ENCODE measurements around the gene RAB12. TPM values are rescaled to one million over a fixed set of nuclear protein-coding genes. Genes with fewer than 3 reads are reported as not detected.

The RAB12 gene
- total RNA-seq, 1 donor from 2014 or later, result 103 TPM

DNA sequence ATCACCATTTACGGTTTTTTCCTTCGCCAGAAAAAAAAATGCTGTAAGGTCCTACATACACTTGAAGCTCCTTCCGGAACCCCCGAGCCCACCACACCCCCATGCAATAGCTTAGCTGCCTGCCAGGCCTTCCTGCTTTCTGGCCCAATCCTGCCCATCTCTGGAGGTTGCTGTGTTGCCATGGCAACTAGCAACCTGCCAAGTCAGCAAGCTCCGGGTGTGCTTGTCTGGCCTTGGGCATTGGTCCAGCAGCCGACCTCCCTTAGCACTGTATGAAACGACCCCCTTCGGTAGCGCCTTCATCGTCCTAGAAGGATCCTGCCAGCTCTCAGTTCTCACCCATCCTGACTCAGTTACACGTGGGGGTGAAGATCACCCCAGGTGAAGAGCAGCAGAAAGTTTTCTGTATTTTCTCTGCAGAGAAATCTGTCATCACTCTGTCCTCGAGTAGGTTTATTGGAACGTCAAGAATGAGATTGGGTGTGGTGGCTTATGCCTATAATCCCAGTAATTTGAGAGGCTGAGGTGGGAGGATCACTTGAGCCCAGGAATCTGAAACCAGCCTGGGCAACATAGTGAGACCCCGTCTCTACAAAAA lies 48.7 kb downstream of the RAB12 start:
- Histone ChIP-seq H3K27me3 (ENCODE audit: low read depth) (peaks cover 26% of the 10 kb centered on the region), H3K36me3 (no peaks in the 10 kb centered on the region), H3K27ac (replicated peaks) (no peak overlapping the region), H3K9me3 (replicated peaks) (no peaks in the 10 kb centered on the region), H3K4me1 (peaks cover 6% of the 10 kb centered on the region), H3K4me3 (no peak overlapping the region)
- TF ChIP-seq, protein P1, sequence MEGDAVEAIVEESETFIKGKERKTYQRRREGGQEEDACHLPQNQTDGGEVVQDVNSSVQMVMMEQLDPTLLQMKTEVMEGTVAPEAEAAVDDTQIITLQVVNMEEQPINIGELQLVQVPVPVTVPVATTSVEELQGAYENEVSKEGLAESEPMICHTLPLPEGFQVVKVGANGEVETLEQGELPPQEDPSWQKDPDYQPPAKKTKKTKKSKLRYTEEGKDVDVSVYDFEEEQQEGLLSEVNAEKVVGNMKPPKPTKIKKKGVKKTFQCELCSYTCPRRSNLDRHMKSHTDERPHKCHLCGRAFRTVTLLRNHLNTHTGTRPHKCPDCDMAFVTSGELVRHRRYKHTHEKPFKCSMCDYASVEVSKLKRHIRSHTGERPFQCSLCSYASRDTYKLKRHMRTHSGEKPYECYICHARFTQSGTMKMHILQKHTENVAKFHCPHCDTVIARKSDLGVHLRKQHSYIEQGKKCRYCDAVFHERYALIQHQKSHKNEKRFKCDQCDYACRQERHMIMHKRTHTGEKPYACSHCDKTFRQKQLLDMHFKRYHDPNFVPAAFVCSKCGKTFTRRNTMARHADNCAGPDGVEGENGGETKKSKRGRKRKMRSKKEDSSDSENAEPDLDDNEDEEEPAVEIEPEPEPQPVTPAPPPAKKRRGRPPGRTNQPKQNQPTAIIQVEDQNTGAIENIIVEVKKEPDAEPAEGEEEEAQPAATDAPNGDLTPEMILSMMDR (IDR thresholded peaks at IDR 0.05; ENCODE audit: borderline replicate concordance), result no peak
- intact Hi-C loops (cut with micrococcal nuclease), result no loop called here
- DNase-seq, result no peak

DNA sequence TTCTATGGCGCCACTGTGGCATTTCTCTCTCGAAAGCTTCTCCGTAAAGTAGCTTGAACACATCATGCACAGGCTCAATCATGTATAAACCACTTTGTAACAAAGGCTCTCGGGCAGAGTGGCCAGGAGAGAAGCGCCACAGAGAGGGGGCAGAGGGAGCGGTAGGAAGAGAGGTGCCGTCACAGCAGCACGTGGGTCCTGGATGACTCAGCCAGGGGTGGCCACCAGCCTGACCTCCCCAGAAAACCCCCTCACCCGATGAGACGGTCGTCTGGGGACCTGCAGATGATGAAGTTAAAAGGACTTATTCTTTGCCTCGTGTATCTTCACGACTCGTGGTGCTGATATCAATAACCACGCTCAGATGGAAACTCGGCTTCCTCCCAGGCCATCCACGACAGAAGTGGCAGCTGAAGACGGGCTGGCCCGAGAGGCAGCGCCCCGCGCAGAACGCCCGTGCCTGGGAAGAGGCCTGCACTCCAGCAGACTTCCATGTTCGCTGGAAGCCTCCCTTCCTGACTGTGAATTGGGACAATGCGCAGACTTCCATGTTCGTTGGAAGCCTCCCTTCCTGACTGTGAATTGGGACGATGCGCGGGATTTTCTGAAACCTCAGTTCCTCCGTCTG lies 49.7 kb downstream of the RAB12 start:
- Histone ChIP-seq H3K36me3 (no peaks in the 10 kb centered on the region), H3K9me3 (replicated peaks) (no peaks in the 10 kb centered on the region), H3K4me1 (peaks cover 4% of the 10 kb centered on the region), H3K27ac (replicated peaks) (no peak overlapping the region), H3K27me3 (ENCODE audit: low read depth) (peaks cover 33% of the 10 kb centered on the region), H3K4me3 (no peak overlapping the region)
- TF ChIP-seq, protein P1 (IDR thresholded peaks at IDR 0.05; ENCODE audit: borderline replicate concordance), result no peak
- DNase-seq, result no peak
- intact Hi-C loops (cut with micrococcal nuclease), result no loop called here

DNA sequence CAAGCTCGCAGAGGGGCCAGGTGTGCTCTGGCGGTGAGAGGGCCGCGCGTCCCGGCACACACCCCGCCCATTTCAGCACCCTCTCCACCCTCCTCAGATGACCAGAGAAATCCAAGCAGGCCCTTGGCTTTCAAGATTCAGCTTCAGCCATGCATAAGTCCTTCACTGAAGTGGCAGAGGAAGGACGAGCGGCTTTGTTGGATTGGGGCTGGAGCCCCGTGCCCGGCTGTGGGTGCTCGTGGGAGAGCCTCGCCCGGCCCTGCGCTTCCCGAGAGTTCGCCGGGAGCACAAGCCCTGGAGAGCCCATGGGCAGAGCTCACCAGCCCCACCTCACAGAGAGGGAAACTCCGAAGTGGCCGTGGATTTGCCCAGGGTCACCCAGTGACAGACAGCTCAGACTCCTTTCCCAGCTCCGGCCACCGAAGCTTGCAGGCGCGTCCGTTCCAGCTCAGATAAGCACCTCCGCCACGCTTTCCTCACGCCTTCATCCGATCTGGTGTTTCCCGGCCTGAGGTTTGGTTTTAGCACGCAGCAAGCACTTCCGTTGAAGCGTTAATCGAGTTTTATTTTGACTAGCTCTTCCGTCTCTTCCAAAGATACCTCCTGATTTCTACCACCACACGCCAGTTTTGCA lies 50.5 kb downstream of the RAB12 start:
- no peaks in the 10 kb centered on the region for H3K9me3 ChIP-seq (replicated peaks)
- H3K27me3 ChIP-seq (ENCODE audit: low read depth), result peaks cover 33% of the 10 kb centered on the region
- H3K4me3 ChIP-seq, result no peak overlapping the region
- H3K4me1 ChIP-seq, result no peaks in the 10 kb centered on the region
- intact Hi-C loops (cut with micrococcal nuclease), result no loop called here
- no peak for DNase-seq
- no peak overlapping the region for H3K27ac ChIP-seq (replicated peaks)
- TF ChIP-seq, protein P1 (IDR thresholded peaks at IDR 0.05; ENCODE audit: borderline replicate concordance), result no peak
- no peaks in the 10 kb centered on the region for H3K36me3 ChIP-seq

DNA sequence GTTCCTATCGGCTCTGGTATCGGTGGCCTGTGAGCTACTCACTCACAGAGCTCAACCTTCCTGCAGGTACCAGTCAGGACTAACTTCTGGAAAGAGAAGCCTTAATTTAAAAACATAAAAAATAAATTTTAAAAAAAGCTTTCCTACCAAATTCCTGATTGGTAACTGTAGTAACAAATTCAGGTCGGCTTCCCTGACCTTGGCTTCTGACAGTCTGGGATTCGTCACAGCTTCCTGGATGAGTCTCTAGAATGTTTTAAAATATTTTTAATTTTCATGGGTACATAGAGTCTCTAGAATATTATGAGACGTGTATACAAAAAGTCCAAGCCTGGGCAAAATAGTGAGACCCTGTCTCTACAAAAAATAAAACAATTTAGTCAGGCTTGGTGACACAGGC lies 51.1 kb downstream of the RAB12 start:
- Histone ChIP-seq H3K9me3 (replicated peaks) (no peaks in the 10 kb centered on the region), H3K4me1 (no peaks in the 10 kb centered on the region), H3K27me3 (ENCODE audit: low read depth) (peaks cover 28% of the 10 kb centered on the region), H3K4me3 (no peak overlapping the region), H3K27ac (replicated peaks) (no peak overlapping the region), H3K36me3 (no peaks in the 10 kb centered on the region)
- TF ChIP-seq, protein P1 (IDR thresholded peaks at IDR 0.05; ENCODE audit: borderline replicate concordance), result no peak
- DNase-seq, result no peak
- intact Hi-C loops (cut with micrococcal nuclease), result no loop called here

DNA sequence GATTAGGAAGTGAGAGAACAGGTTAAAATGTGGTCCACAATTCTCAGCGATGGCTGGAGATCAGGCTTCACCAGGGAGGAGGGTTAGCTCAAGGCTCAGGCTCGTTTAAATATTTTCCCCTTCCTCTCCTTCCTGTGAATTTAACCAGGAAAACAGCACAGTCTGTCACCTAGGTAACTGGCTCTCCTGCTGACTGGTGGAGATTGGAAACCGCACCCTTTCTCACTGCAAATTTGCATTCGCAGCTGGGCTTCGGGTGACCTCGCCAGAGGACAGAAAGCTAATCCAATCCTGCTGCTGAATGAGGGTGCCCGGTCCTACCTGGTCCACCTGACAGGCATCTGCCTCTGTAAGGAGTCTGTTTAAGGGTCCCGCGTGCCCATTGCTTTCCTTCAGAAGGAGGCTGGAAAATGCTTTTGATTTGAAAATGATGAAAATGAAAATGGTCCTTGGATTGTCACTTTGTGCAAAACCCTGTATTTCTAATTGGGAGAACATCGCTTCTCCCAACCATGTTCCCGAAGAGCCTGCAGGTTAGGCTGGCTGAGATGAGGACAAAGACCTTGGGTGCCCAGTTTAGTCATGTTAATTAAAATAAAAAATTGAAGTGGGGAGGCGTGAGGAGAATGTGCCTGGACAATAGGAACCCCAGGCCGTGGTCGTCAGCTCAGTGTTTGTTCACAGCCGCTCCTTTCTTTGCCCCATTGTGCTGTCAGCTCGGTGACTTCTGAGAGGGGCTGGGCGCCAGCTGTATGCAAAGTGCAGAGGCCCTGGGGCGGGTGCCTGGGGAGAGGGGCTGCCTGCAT lies 52.7 kb downstream of the RAB12 start:
- intact Hi-C loops (cut with micrococcal nuclease), result no loop called here
- TF ChIP-seq, protein P1 (IDR thresholded peaks at IDR 0.05; ENCODE audit: borderline replicate concordance), result no peak
- no peak for DNase-seq

More for the DNA sequence above, 52.7 kb downstream of the RAB12 start:
- no peaks in the 10 kb centered on the region for H3K36me3 ChIP-seq
- no peak overlapping the region for H3K4me3 ChIP-seq
- H3K27ac ChIP-seq (replicated peaks), result no peak overlapping the region
- no peaks in the 10 kb centered on the region for H3K4me1 ChIP-seq
- no peaks in the 10 kb centered on the region for H3K9me3 ChIP-seq (replicated peaks)
- H3K27me3 ChIP-seq (ENCODE audit: low read depth), result peaks cover 28% of the 10 kb centered on the region
